Neural progenitor cell (in vitro differentiated cells): ENCODE data around the gene GNRHR. TPM values are rescaled to one million over a fixed set of nuclear protein-coding genes. Genes with fewer than 3 reads are reported as not detected.
A peak's percentile ranks its signal among the peaks of the same experiment; 100 is the strongest.

ENCODE experiments used
- DNase-seq: peaks from one replicate; pipeline ENCODE4 v3.0.0-alpha.2; 2016; ENCODE audit warnings: low spot score
- H2AFZ ChIP-seq: fragments of 200-600 bp; sonication (generic); replicated peaks from 2 replicates; pipeline ENCODE4 v1.6.1; 2016; ENCODE audit warnings: antibody characterized with exemption
- H3F3A ChIP-seq: fragments of 200-600 bp; sonication (generic); 2 replicates; pipeline ENCODE4 v1.6.1; 2016; ENCODE audit warnings: antibody characterized with exemption, low read depth
- H3K27ac ChIP-seq: fragments of 200-600 bp; sonication (generic); 2 replicates; pipeline ENCODE4 v1.5.1; 2016; ENCODE audit warnings: mild to moderate bottlenecking
- H3K27me3 ChIP-seq: fragments of 200-600 bp; sonication (generic); 2 replicates; pipeline ENCODE4 v1.6.1; 2016; ENCODE audit warnings: mild to moderate bottlenecking, moderate library complexity
- H3K36me3 ChIP-seq: fragments of 200-600 bp; sonication (generic); 2 replicates; pipeline ENCODE4 v1.5.1; 2016
- H3K4me1 ChIP-seq: fragments of 200-600 bp; sonication (generic); 2 replicates; pipeline ENCODE4 v1.6.1; 2016; ENCODE audit warnings: mixed run types
- H3K4me2 ChIP-seq: fragments of 200-600 bp; sonication (generic); 2 replicates; pipeline ENCODE4 v1.6.1; 2016
- H3K4me3 ChIP-seq: fragments of 200-600 bp; sonication (generic); 2 replicates; pipeline ENCODE4 v1.5.1; 2016
- H3K79me2 ChIP-seq: fragments of 200-600 bp; sonication (generic); 2 replicates; pipeline ENCODE4 v1.6.1; 2016; ENCODE audit warnings: low read depth
- H3K9ac ChIP-seq: fragments of 200-600 bp; sonication (generic); 2 replicates; pipeline ENCODE4 v1.6.1; 2016
- H3K9me3 ChIP-seq: fragments of 200-600 bp; sonication (generic); 2 replicates; pipeline ENCODE4 v1.5.1; 2016; ENCODE audit warnings: low read depth
- H4K20me1 ChIP-seq: fragments of 200-600 bp; sonication (generic); 2 replicates; pipeline ENCODE4 v1.6.1; 2016; ENCODE audit warnings: low read depth
- H3K27ac Mint-ChIP-seq: 3 replicates; pipeline ENCODE4 v1.8.0; 2021; ENCODE audit warnings: mixed read lengths
- H3K27me3 Mint-ChIP-seq: 2 replicates; pipeline ENCODE4 v1.8.0; 2022; ENCODE audit warnings: low read depth, mild to moderate bottlenecking, inconsistent platforms, moderate library complexity, mixed read lengths; ENCODE audit not compliant: insufficient read depth
- H3K36me3 Mint-ChIP-seq: 3 replicates; pipeline ENCODE4 v1.8.0; 2021; ENCODE audit warnings: mixed read lengths
- H3K4me1 Mint-ChIP-seq: 3 replicates; pipeline ENCODE4 v1.8.0; 2021; ENCODE audit warnings: mixed read lengths
- H3K4me3 Mint-ChIP-seq: 3 replicates; pipeline ENCODE4 v1.8.0; 2021; ENCODE audit warnings: mild to moderate bottlenecking, moderate library complexity, mixed read lengths
- H3K9me3 Mint-ChIP-seq: 3 replicates; pipeline ENCODE4 v1.8.0; 2020; ENCODE audit warnings: mixed read lengths
- EZH2 ChIP-seq: fragments of 200-600 bp; sonication (generic); IDR thresholded peaks from 2 replicates; pipeline ENCODE4 v1.6.1; 2017; ENCODE audit warnings: antibody characterized with exemption, mild to moderate bottlenecking, moderate library complexity
- EZH2phosphoT487 ChIP-seq: fragments of 200-600 bp; sonication (generic); IDR thresholded peaks from 2 replicates; pipeline ENCODE4 v1.6.1; 2017; ENCODE audit warnings: antibody characterized with exemption
- total RNA-seq: library from RNA; depleted of rRNA; stranded (reverse); fragments of >200 nt; gene quantifications from 2 replicates; pipeline ENCODE4 v1.2.3, GENCODE V29; 2015; ENCODE audit warnings: low replicate concordance
- TF ChIP-seq, protein P1 (sequence below): fragments of 200-600 bp; sonication (generic); IDR thresholded peaks from 2 replicates; pipeline ENCODE4 v1.5.1; 2017; ENCODE audit warnings: antibody characterized with exemption, mild to moderate bottlenecking

The GNRHR gene
- total RNA-seq, 1 donor from 2014 or later, result not detected

DNA sequence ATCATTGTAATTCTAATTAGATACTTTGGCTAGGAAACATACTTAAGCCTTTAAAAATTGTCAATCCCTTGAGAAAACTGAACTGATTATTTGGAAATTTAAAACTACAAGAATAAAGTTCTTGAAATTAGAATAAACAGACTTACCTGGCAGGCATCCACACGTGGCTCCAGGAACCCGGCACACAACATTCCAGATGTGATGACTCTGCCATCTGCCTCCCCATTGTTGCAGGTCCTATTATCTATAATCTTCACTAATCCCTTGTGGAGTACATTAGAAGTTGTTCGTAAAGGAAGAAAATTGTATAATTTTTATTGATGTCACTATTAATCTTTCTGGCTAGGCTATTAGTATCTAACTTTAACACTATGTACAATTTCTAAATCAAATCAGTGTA is 16.2 kb upstream of the GNRHR start:
- Histone ChIP-seq H3K9ac (no peak overlapping the region), H3K27me3 (no peaks in the 10 kb centered on the region), H3K4me2 (no peak overlapping the region), H3K79me2 (no peaks in the 10 kb centered on the region), H3F3A (no peaks in the 10 kb centered on the region), H3K4me1 (no peaks in the 10 kb centered on the region), H3K9me3 (no peaks in the 10 kb centered on the region), H2AFZ (no peak overlapping the region), H3K36me3 (no peaks in the 10 kb centered on the region), H3K27ac (no peak overlapping the region), H4K20me1 (no peaks in the 10 kb centered on the region), H3K4me3 (no peak overlapping the region)
- DNase-seq, result peak; percentile 22
- Mint-ChIP-seq H3K36me3 (no peaks in the 10 kb centered on the region), H3K27ac (no peak overlapping the region), H3K27me3 (no peaks in the 10 kb centered on the region), H3K4me1 (no peaks in the 10 kb centered on the region), H3K9me3 (no peaks in the 10 kb centered on the region), H3K4me3 (no peak overlapping the region)
- TF ChIP-seq EZH2, result no peak
- no peak for TF ChIP-seq EZH2phosphoT487
- TF ChIP-seq, protein P1, sequence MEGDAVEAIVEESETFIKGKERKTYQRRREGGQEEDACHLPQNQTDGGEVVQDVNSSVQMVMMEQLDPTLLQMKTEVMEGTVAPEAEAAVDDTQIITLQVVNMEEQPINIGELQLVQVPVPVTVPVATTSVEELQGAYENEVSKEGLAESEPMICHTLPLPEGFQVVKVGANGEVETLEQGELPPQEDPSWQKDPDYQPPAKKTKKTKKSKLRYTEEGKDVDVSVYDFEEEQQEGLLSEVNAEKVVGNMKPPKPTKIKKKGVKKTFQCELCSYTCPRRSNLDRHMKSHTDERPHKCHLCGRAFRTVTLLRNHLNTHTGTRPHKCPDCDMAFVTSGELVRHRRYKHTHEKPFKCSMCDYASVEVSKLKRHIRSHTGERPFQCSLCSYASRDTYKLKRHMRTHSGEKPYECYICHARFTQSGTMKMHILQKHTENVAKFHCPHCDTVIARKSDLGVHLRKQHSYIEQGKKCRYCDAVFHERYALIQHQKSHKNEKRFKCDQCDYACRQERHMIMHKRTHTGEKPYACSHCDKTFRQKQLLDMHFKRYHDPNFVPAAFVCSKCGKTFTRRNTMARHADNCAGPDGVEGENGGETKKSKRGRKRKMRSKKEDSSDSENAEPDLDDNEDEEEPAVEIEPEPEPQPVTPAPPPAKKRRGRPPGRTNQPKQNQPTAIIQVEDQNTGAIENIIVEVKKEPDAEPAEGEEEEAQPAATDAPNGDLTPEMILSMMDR, result no peak

DNA sequence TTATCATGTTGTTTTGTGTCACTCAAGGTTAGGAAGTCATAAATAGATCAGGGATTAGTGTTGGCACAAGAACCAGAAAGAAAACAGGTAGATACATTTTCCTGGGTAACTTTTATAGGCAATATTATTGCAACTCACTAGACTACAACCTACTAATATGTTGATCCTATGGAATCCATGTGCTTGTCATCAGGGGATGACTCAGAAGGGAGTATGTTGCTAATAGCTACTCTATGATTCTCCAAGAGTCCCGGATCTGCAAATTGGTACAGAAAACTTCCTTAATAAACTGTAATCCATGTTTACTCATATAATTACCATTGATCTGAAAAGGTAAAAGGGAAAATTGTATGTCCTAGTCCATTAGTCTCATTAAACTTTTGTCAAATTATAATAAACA is 11.7 kb upstream of the GNRHR start:
- Histone ChIP-seq H3F3A (no peaks in the 10 kb centered on the region), H3K4me3 (no peak overlapping the region), H3K4me2 (no peak overlapping the region), H3K9me3 (no peaks in the 10 kb centered on the region), H3K4me1 (no peaks in the 10 kb centered on the region), H3K27me3 (no peaks in the 10 kb centered on the region), H3K9ac (no peak overlapping the region), H3K27ac (no peak overlapping the region), H2AFZ (no peak overlapping the region), H4K20me1 (no peaks in the 10 kb centered on the region), H3K36me3 (no peaks in the 10 kb centered on the region), H3K79me2 (no peaks in the 10 kb centered on the region)
- Mint-ChIP-seq H3K36me3 (no peaks in the 10 kb centered on the region), H3K9me3 (no peaks in the 10 kb centered on the region), H3K4me3 (no peak overlapping the region), H3K27me3 (no peaks in the 10 kb centered on the region), H3K27ac (no peak overlapping the region), H3K4me1 (peaks cover 7% of the 10 kb centered on the region)
- DNase-seq, result no peak
- no peak for TF ChIP-seq EZH2phosphoT487
- TF ChIP-seq EZH2, result no peak
- TF ChIP-seq, protein P1, result no peak

DNA sequence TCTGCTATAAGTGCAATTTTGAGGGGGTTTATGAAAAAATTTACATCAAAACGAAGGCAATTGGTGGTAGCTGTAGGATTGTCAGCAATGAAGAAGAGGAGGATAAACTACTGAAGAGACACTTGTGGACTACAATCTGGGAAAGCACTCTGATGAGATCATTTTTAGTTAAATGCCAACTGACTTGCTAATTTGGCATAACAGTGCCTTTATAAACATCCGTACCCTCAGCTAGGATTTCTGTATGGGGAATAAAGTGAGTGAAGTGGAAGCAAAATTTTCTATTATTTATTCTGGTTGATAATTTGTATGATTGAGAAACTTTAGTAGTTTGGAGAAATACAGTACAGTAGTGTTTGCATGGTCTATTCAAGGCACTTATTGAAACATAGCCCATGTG is 11.2 kb upstream of the GNRHR start:
- no peaks in the 10 kb centered on the region for H3K36me3 Mint-ChIP-seq
- peaks cover 7% of the 10 kb centered on the region for H3K4me1 Mint-ChIP-seq
- Histone ChIP-seq H3K27me3 (no peaks in the 10 kb centered on the region), H4K20me1 (no peaks in the 10 kb centered on the region), H3K79me2 (no peaks in the 10 kb centered on the region), H3K9me3 (no peaks in the 10 kb centered on the region), H3K4me3 (no peak overlapping the region), H3K9ac (no peak overlapping the region), H3K36me3 (no peaks in the 10 kb centered on the region), H3K27ac (no peak overlapping the region), H3K4me2 (no peak overlapping the region), H2AFZ (no peak overlapping the region), H3K4me1 (no peaks in the 10 kb centered on the region), H3F3A (no peaks in the 10 kb centered on the region)
- H3K9me3 Mint-ChIP-seq, result no peaks in the 10 kb centered on the region
- no peak overlapping the region for H3K27ac Mint-ChIP-seq
- no peaks in the 10 kb centered on the region for H3K27me3 Mint-ChIP-seq
- TF ChIP-seq EZH2 (no peak), EZH2phosphoT487 (no peak)
- TF ChIP-seq, protein P1, result no peak
- no peak for DNase-seq
- no peak overlapping the region for H3K4me3 Mint-ChIP-seq
